ENCODE data around the gene BABAM2. TPM values are rescaled to one million over a fixed set of nuclear protein-coding genes. Genes with fewer than 3 reads are reported as not detected.

BABAM2 gene
- total and polyA plus RNA-seq, 2 experiments from 2014 or later = 28.8 to 43.6 TPM

GRCh38 chr2:27959496-27959895, 69.0 kb downstream of the BABAM2 start:
- no peak for TF ChIP-seq EZH2 (IDR thresholded peaks at IDR 0.05; ENCODE audit: borderline replicate concordance)
- no peak for TF ChIP-seq CTCF (IDR thresholded peaks at IDR 0.05; ENCODE audit: poor library complexity)
- no peak for TF ChIP-seq EZH2phosphoT487 (IDR thresholded peaks at IDR 0.05; ENCODE audit: low read depth, severe bottlenecking, unreplicated experiment)
- no peak overlapping the region for H3K4me3 ChIP-seq

GRCh38 chr2:27960237-27960912, 69.8 kb downstream of the BABAM2 start:
- Histone ChIP-seq H3K36me3 (replicated peaks; ENCODE audit: insufficient read depth, low read depth) (no peaks in the 10 kb centered on the region), H3K79me2 (peaks cover 43% of the 10 kb centered on the region), H3K4me1 (ENCODE audit: insufficient read depth) (peaks cover 20% of the 10 kb centered on the region), H4K20me1 (ENCODE audit: insufficient read depth, poor library complexity, severe bottlenecking) (no peaks in the 10 kb centered on the region), H2AFZ (no peak overlapping the region), H3K9me3 (ENCODE audit: low read depth) (no peaks in the 10 kb centered on the region), H3K4me3 (no peak overlapping the region), H3K27ac (peak overlapping the region; percentile 50), H3K27me3 (no peaks in the 10 kb centered on the region), H3K4me2 (peak overlapping the region; percentile 58), H3K9me2 (replicated peaks; ENCODE audit: insufficient read depth) (no peaks in the 10 kb centered on the region)
- TF ChIP-seq EZH2phosphoT487 (IDR thresholded peaks at IDR 0.05; ENCODE audit: low read depth, severe bottlenecking, unreplicated experiment) (no peak), EZH2 (IDR thresholded peaks at IDR 0.05; ENCODE audit: borderline replicate concordance) (no peak), CTCF (IDR thresholded peaks at IDR 0.05; ENCODE audit: poor library complexity) (no peak)
- DNase-seq (ENCODE audit: low spot score) = peak; percentile 6
- whole genome bisulfite sequencing (ENCODE audit: low lambda C conversion rate, missing lambda C conversion rate) = 78% methylated on average over 4 of the region's 4 CpGs

More at GRCh38 chr2:27959496-27959895, 69.0 kb downstream of the BABAM2 start:
- Histone ChIP-seq H3K4me2 (peak overlapping the region; percentile 58), H3K27me3 (no peaks in the 10 kb centered on the region), H3K36me3 (replicated peaks; ENCODE audit: insufficient read depth, low read depth) (no peaks in the 10 kb centered on the region), H3K9me2 (replicated peaks; ENCODE audit: insufficient read depth) (no peaks in the 10 kb centered on the region), H2AFZ (no peak overlapping the region), H3K27ac (peak overlapping the region; percentile 50), H3K79me2 (peaks cover 35% of the 10 kb centered on the region), H4K20me1 (ENCODE audit: insufficient read depth, poor library complexity, severe bottlenecking) (no peaks in the 10 kb centered on the region), H3K4me1 (ENCODE audit: insufficient read depth) (peaks cover 28% of the 10 kb centered on the region), H3K9me3 (ENCODE audit: low read depth) (no peaks in the 10 kb centered on the region)
- WGBS (ENCODE audit: low lambda C conversion rate, missing lambda C conversion rate) = 54% methylated on average over 4 of the region's 4 CpGs
- DNase-seq (ENCODE audit: low spot score) = no peak

- Histone ChIP-seq H3K4me1 (ENCODE audit: insufficient read depth) (peaks cover 17% of the 10 kb centered on the region), H3K27ac (no peak overlapping the region), H3K36me3 (replicated peaks; ENCODE audit: insufficient read depth, low read depth) (no peaks in the 10 kb centered on the region), H3K4me2 (no peak overlapping the region), H3K4me3 (no peak overlapping the region), H3K79me2 (peaks cover 39% of the 10 kb centered on the region), H4K20me1 (ENCODE audit: insufficient read depth, poor library complexity, severe bottlenecking) (no peaks in the 10 kb centered on the region), H3K9me3 (ENCODE audit: low read depth) (no peaks in the 10 kb centered on the region), H3K27me3 (no peaks in the 10 kb centered on the region), H2AFZ (no peak overlapping the region), H3K9me2 (replicated peaks; ENCODE audit: insufficient read depth) (no peaks in the 10 kb centered on the region)
- TF ChIP-seq EZH2phosphoT487 (IDR thresholded peaks at IDR 0.05; ENCODE audit: low read depth, severe bottlenecking, unreplicated experiment) = no peak
- TF ChIP-seq EZH2 (IDR thresholded peaks at IDR 0.05; ENCODE audit: borderline replicate concordance) = no peak
- no peak for TF ChIP-seq CTCF (IDR thresholded peaks at IDR 0.05; ENCODE audit: poor library complexity)
- DNase-seq (ENCODE audit: low spot score) = no peak
- 77% methylated on average over 2 of the region's 2 CpGs for WGBS (ENCODE audit: low lambda C conversion rate, missing lambda C conversion rate)
These were observed 71.5 kb downstream of the BABAM2 start for GRCh38 chr2:27962006-27962405.

Measured in hepatocyte (in vitro differentiated cells).